HepG2 (cell line): ENCODE results near the gene LTB4R2. TPM values are rescaled to one million over a fixed set of nuclear protein-coding genes. Genes with fewer than 3 reads are reported as not detected.

ENCODE experiments used
- CAMTA2 ChIP-seq: sonication (generic); formaldehyde crosslinking; IDR thresholded peaks from 2 replicates; pipeline ENCODE4 v1.4.0; 2020; ENCODE audit warnings: mild to moderate bottlenecking, missing genetic modification reagents, borderline replicate concordance
- CHD2 ChIP-seq: IDR thresholded peaks from 2 replicates; pipeline ENCODE4 v1.6.1; 2011; ENCODE audit warnings: low read depth, low read length, improper control_type of control experiment
- FLYWCH1 ChIP-seq: sonication (generic); formaldehyde crosslinking; IDR thresholded peaks from 2 replicates; pipeline ENCODE4 v1.8.1; 2023; ENCODE audit warnings: mild to moderate bottlenecking, missing genetic modification reagents
- FOXO1 ChIP-seq: sonication (generic); formaldehyde crosslinking; IDR thresholded peaks from 2 replicates; pipeline ENCODE4 v1.4.0; 2020; ENCODE audit warnings: missing genetic modification reagents
- HIVEP1 ChIP-seq: sonication (generic); formaldehyde crosslinking; IDR thresholded peaks from 2 replicates; pipeline ENCODE4 v1.4.0; 2020; ENCODE audit warnings: mild to moderate bottlenecking, missing genetic modification reagents
- KDM5B ChIP-seq: sonication (generic); formaldehyde crosslinking; IDR thresholded peaks from 2 replicates; pipeline ENCODE4 v1.4.0; 2020; ENCODE audit warnings: missing genetic modification reagents, mild to moderate bottlenecking, borderline replicate concordance
- POLR2AphosphoS2 ChIP-seq: IDR thresholded peaks from 2 replicates; pipeline ENCODE4 v1.6.1; 2011; ENCODE audit warnings: low read depth, low read length, improper control_type of control experiment
- ZBTB40 ChIP-seq, 2 experiments: fragments of 450-650 bp in 1 of 2; sonication (generic) in 1 of 2; formaldehyde crosslinking in 1 of 2; IDR thresholded peaks; 2 replicates each; pipeline versions ENCODE4 v1.6.1 to v1.8.0; 2016 to 2022; ENCODE audit warnings: antibody characterized with exemption in 1 of 2, mild to moderate bottlenecking in 1 of 2, missing genetic modification reagents in 1 of 2
- ZNF572 ChIP-seq: sonication (generic); formaldehyde crosslinking; IDR thresholded peaks from 2 replicates; pipeline ENCODE4 v1.5.1; 2020; ENCODE audit warnings: mild to moderate bottlenecking, missing genetic modification reagents
- ZNF841 ChIP-seq: sonication (generic); formaldehyde crosslinking; IDR thresholded peaks from 2 replicates; pipeline ENCODE4 v1.8.1; 2023; ENCODE audit warnings: missing genetic modification reagents, borderline replicate concordance
- ZSCAN20 ChIP-seq: sonication (generic); formaldehyde crosslinking; IDR thresholded peaks from 2 replicates; pipeline ENCODE4 v1.4.0; 2020; ENCODE audit warnings: missing genetic modification reagents, mild to moderate bottlenecking, borderline replicate concordance
- polyA plus RNA-seq, 8 experiments: library from polyadenylated mRNA; depleted of rRNA in 3 of 8; stranded (reverse) in 7 of 8; unstranded in 1 of 8; fragments of >200 nt; fragmentation: Illumina TruSeq in 4 of 8; extraction: Trizol in 4 of 8; gene quantifications; 2 replicates each; pipeline versions ENCODE4 v1.2.1 to v1.2.3, GENCODE V29; 2011 to 2016; ENCODE audit warnings: low read depth in 4 of 8, missing spikeins in 1 of 8, mixed read lengths in 1 of 8; ENCODE audit not compliant: insufficient read depth in 1 of 8
- total RNA-seq, 5 experiments: library from RNA; depleted of rRNA; stranded (reverse); fragments of >200 nt; fragmentation: Illumina TruSeq; extraction: Trizol; gene quantifications; 2 replicates each; pipeline ENCODE4 v1.2.3, GENCODE V29; 2016; ENCODE audit warnings: low read depth in 1 of 5
- TF ChIP-seq, protein P1 (sequence below): sonication (generic); formaldehyde crosslinking; IDR thresholded peaks from 2 replicates; pipeline ENCODE4 v1.4.0; 2020; ENCODE audit warnings: missing genetic modification reagents
- TF ChIP-seq, protein P2 (sequence below): sonication (generic); formaldehyde crosslinking; IDR thresholded peaks from 2 replicates; pipeline ENCODE4 v1.5.0; 2020; ENCODE audit warnings: mild to moderate bottlenecking, missing genetic modification reagents
- TF ChIP-seq, protein P3 (sequence below): sonication (generic); formaldehyde crosslinking; IDR thresholded peaks from 2 replicates; pipeline ENCODE4 v1.5.1; 2020; ENCODE audit warnings: mild to moderate bottlenecking, moderate library complexity, missing genetic modification reagents

The LTB4R2 gene
- total and polyA plus RNA-seq, 2 of the 13 experiments (the other 11 are each of a cell fraction or from before 2014, with no cell fraction given), result 3.9 to 6.9 TPM

DNA sequence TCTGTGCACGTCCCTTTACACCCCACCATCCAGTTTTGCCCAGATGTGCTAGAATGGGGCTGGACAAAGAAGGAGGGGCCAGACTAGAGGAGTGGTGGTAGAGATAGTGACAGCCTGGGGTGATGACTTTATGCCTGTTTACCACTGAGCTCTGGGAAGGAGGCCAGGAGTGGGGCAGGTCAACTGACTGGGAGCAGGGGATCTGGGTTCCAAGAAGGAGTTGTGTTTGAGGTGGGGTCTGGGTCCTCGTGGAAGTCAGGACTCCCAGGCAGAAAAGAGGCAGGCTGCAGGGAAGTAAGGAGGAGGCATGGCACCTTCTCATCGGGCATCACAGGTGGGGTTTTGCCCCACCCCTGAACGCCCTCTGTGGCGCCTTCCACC lies 315 bp downstream of the LTB4R2 start (continued):
- TF ChIP-seq CHD2, result no peak
- TF ChIP-seq, protein P1, sequence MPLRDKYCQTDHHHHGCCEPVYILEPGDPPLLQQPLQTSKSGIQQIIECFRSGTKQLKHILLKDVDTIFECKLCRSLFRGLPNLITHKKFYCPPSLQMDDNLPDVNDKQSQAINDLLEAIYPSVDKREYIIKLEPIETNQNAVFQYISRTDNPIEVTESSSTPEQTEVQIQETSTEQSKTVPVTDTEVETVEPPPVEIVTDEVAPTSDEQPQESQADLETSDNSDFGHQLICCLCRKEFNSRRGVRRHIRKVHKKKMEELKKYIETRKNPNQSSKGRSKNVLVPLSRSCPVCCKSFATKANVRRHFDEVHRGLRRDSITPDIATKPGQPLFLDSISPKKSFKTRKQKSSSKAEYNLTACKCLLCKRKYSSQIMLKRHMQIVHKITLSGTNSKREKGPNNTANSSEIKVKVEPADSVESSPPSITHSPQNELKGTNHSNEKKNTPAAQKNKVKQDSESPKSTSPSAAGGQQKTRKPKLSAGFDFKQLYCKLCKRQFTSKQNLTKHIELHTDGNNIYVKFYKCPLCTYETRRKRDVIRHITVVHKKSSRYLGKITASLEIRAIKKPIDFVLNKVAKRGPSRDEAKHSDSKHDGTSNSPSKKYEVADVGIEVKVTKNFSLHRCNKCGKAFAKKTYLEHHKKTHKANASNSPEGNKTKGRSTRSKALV, result no peak
- TF ChIP-seq ZNF841 (CRISPR knock-in tag), result no peak
- peak; percentile 38; the same call in 1 of the 2 replicates for TF ChIP-seq KDM5B (CRISPR knock-in tag)
- TF ChIP-seq, protein P2, sequence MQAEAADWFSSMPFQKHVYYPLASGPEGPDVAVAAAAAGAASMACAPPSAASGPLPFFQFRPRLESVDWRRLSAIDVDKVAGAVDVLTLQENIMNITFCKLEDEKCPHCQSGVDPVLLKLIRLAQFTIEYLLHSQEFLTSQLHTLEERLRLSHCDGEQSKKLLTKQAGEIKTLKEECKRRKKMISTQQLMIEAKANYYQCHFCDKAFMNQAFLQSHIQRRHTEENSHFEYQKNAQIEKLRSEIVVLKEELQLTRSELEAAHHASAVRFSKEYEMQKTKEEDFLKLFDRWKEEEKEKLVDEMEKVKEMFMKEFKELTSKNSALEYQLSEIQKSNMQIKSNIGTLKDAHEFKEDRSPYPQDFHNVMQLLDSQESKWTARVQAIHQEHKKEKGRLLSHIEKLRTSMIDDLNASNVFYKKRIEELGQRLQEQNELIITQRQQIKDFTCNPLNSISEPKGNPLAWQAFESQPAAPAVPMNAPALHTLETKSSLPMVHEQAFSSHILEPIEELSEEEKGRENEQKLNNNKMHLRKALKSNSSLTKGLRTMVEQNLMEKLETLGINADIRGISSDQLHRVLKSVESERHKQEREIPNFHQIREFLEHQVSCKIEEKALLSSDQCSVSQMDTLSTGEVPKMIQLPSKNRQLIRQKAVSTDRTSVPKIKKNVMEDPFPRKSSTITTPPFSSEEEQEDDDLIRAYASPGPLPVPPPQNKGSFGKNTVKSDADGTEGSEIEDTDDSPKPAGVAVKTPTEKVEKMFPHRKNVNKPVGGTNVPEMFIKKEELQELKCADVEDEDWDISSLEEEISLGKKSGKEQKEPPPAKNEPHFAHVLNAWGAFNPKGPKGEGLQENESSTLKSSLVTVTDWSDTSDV (CRISPR knock-in tag), result 0 out of 2 replicates have a peak, but pooled peaks have one; percentile 54
- TF ChIP-seq, protein P3, sequence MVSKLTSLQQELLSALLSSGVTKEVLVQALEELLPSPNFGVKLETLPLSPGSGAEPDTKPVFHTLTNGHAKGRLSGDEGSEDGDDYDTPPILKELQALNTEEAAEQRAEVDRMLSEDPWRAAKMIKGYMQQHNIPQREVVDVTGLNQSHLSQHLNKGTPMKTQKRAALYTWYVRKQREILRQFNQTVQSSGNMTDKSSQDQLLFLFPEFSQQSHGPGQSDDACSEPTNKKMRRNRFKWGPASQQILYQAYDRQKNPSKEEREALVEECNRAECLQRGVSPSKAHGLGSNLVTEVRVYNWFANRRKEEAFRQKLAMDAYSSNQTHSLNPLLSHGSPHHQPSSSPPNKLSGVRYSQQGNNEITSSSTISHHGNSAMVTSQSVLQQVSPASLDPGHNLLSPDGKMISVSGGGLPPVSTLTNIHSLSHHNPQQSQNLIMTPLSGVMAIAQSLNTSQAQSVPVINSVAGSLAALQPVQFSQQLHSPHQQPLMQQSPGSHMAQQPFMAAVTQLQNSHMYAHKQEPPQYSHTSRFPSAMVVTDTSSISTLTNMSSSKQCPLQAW (CRISPR knock-in tag), result peak; percentile 35; the same call in 1 of the 2 replicates
- TF ChIP-seq ZSCAN20 (CRISPR knock-in tag), result no peak
- TF ChIP-seq POLR2AphosphoS2, result 0 out of 2 replicates have a peak, but pooled peaks have one; percentile 58
- TF ChIP-seq FLYWCH1 (CRISPR knock-in tag), result no peak
- TF ChIP-seq CAMTA2 (CRISPR knock-in tag), result no peak
- TF ChIP-seq ZBTB40 (IDR thresholded peaks at IDR 0.05), result no peak
- TF ChIP-seq ZBTB40 (CRISPR knock-in tag; IDR thresholded peaks at IDR 0.05), result no peak
- peak; percentile 47; the same call in 1 of the 2 replicates for TF ChIP-seq FOXO1 (CRISPR knock-in tag)
- 0 out of 2 replicates have a peak, but pooled peaks have one; percentile 35 for TF ChIP-seq HIVEP1 (CRISPR knock-in tag)
- TF ChIP-seq ZNF572, result no peak
